Activated T-helper 1 cell treated with anti-CD3 and anti-CD28 coated beads, Interleukin-12 subunit alpha, Interleukin-12 subunit beta, Interleukin-2, Interleukin-4 antibody, amounts not matched to agents 30 ng/mL and 10 ng/mL and 1 ng/mL, durations not matched to agents 14 hours and 24 hours and 36 hours (primary cell): ENCODE data around the gene FTO. TPM values are rescaled to one million over a fixed set of nuclear protein-coding genes. Genes with fewer than 3 reads are reported as not detected.

Source experiments
- DNase-seq: peaks from one replicate; pipeline ENCODE4 v3.0.0; 2021; ENCODE audit warnings: low spot score
- H3K27ac Mint-ChIP-seq: one replicate; pipeline ENCODE4 v1.8.0; 2021; ENCODE audit warnings: mild to moderate bottlenecking, mixed read lengths
- H3K27me3 Mint-ChIP-seq: one replicate; pipeline ENCODE4 v1.8.0; 2022; ENCODE audit warnings: mild to moderate bottlenecking, moderate library complexity, mixed read lengths; ENCODE audit not compliant: insufficient read depth
- H3K36me3 Mint-ChIP-seq: one replicate; pipeline ENCODE4 v1.8.0; 2021; ENCODE audit warnings: low read depth, mixed read lengths
- H3K4me1 Mint-ChIP-seq: one replicate; pipeline ENCODE4 v1.8.0; 2021; ENCODE audit warnings: low read depth, mixed read lengths
- H3K4me3 Mint-ChIP-seq: one replicate; pipeline ENCODE4 v1.8.0; 2021; ENCODE audit warnings: mild to moderate bottlenecking, moderate library complexity, mixed read lengths
- H3K9me3 Mint-ChIP-seq: one replicate; pipeline ENCODE4 v1.8.0; 2021; ENCODE audit warnings: mixed read lengths
- intact Hi-C: fragments of 100-400 bp; cut with micrococcal nuclease; formaldehyde crosslinking; loops from one replicate; pipeline ENCODE4 v1.15.1; 2024
- total RNA-seq: library from RNA; stranded (reverse); gene quantifications from 2 replicates; pipeline ENCODE4 v1.2.3, GENCODE V29; 2022

The FTO gene
- total RNA-seq, 1 donor from 2014 or later: 56.4 TPM

GRCh38 chr16:54072237-54072636, 368.3 kb downstream of the FTO start:
- no peaks in the 10 kb centered on the region for H3K9me3 Mint-ChIP-seq
- H3K4me3 Mint-ChIP-seq: no peak overlapping the region
- no peaks in the 10 kb centered on the region for H3K4me1 Mint-ChIP-seq
- intact Hi-C loops: no loop called here
- no peak for DNase-seq
- no peaks in the 10 kb centered on the region for H3K27me3 Mint-ChIP-seq
- H3K27ac Mint-ChIP-seq: no peak overlapping the region
- H3K36me3 Mint-ChIP-seq: no peaks in the 10 kb centered on the region

- intact Hi-C loops: no loop called here
These were observed 369.4 kb downstream of the FTO start for GRCh38 chr16:54073356-54073755.

GRCh38 chr16:54075446-54075845, 371.5 kb downstream of the FTO start:
- Mint-ChIP-seq H3K4me1 (no peaks in the 10 kb centered on the region), H3K4me3 (no peak overlapping the region)
- no peak for DNase-seq

More at GRCh38 chr16:54073356-54073755, 369.4 kb downstream of the FTO start:
- DNase-seq: no peak
- H3K27ac Mint-ChIP-seq: no peak overlapping the region
- no peak overlapping the region for H3K4me3 Mint-ChIP-seq
- H3K4me1 Mint-ChIP-seq: no peaks in the 10 kb centered on the region
- no peaks in the 10 kb centered on the region for H3K9me3 Mint-ChIP-seq
- no peaks in the 10 kb centered on the region for H3K36me3 Mint-ChIP-seq
- H3K27me3 Mint-ChIP-seq: no peaks in the 10 kb centered on the region

DNA sequence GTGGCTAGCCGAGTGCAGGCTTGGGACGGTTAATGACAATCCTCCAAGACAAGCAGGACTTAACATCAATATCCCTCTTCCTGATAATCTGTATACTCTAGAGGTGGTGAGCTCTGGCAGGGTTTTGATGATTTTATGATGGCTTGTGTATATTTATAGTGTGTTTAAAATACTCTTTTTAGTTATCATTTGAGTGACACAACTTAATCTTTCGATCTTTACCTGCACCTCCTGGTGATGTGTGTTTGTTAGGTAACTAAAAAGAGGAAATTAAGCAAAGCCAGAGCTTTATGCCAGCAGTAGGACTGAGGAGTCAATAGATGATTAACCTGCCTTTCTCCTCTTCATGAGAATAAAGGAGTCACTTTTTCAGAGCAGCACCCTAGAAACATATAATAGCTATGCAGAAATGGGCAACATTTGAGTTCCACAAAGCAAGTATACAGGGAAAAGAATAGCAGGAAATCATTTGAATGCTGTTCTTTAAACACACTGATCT, 372.1 kb downstream of the FTO start:
- intact Hi-C loops: no loop called here
- Mint-ChIP-seq H3K36me3 (no peaks in the 10 kb centered on the region), H3K4me3 (no peak overlapping the region), H3K4me1 (no peaks in the 10 kb centered on the region), H3K9me3 (no peaks in the 10 kb centered on the region), H3K27me3 (no peaks in the 10 kb centered on the region), H3K27ac (no peak overlapping the region)
- no peak for DNase-seq

More at GRCh38 chr16:54075446-54075845, 371.5 kb downstream of the FTO start:
- no peaks in the 10 kb centered on the region for H3K9me3 Mint-ChIP-seq
- no peaks in the 10 kb centered on the region for H3K27me3 Mint-ChIP-seq
- intact Hi-C loops: no loop called here
- H3K36me3 Mint-ChIP-seq: no peaks in the 10 kb centered on the region
- no peak overlapping the region for H3K27ac Mint-ChIP-seq

GRCh38 chr16:54077050-54077821, 373.3 kb downstream of the FTO start:
- H3K4me3 Mint-ChIP-seq: no peak overlapping the region
- H3K36me3 Mint-ChIP-seq: no peaks in the 10 kb centered on the region
- no peaks in the 10 kb centered on the region for H3K27me3 Mint-ChIP-seq
- intact Hi-C loops: no loop called here
- H3K9me3 Mint-ChIP-seq: no peaks in the 10 kb centered on the region
- DNase-seq: no peak
- no peak overlapping the region for H3K27ac Mint-ChIP-seq
- H3K4me1 Mint-ChIP-seq: no peaks in the 10 kb centered on the region

GRCh38 chr16:54080524-54081008, 376.6 kb downstream of the FTO start:
- DNase-seq: no peak
- intact Hi-C loops: no loop called here
- Mint-ChIP-seq H3K27ac (no peak overlapping the region), H3K4me1 (no peaks in the 10 kb centered on the region), H3K4me3 (no peak overlapping the region), H3K9me3 (no peaks in the 10 kb centered on the region), H3K27me3 (no peaks in the 10 kb centered on the region), H3K36me3 (no peaks in the 10 kb centered on the region)

GRCh38 chr16:54086791-54087190, 382.8 kb downstream of the FTO start:
- Mint-ChIP-seq H3K27me3 (no peaks in the 10 kb centered on the region), H3K27ac (no peak overlapping the region), H3K9me3 (no peaks in the 10 kb centered on the region), H3K36me3 (no peaks in the 10 kb centered on the region), H3K4me3 (no peak overlapping the region), H3K4me1 (no peaks in the 10 kb centered on the region)
- intact Hi-C loops: no loop called here
- no peak for DNase-seq

DNA sequence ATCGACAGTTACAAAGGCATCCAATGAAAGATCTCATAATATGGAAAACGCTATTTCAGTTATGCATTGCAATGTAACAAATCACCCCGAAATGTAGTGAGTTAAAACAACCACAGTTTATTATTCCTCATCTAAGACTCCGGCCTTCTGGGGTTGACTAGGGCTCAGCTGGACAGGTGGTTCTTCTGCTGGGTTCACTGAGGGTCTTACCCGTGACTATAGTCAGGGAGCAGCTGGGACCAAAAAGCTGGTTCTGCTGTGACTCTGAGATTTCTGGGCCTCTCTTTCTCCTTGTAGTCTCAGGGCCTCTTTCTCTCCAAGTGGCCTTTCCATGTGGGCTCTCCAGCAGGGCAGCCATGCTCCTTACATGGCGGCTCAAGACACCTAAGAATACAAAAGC, 386.6 kb downstream of the FTO start:
- no peak overlapping the region for H3K27ac Mint-ChIP-seq
- H3K4me1 Mint-ChIP-seq: no peaks in the 10 kb centered on the region
- no peaks in the 10 kb centered on the region for H3K27me3 Mint-ChIP-seq
- intact Hi-C loops: no loop called here
- no peak overlapping the region for H3K4me3 Mint-ChIP-seq
- no peaks in the 10 kb centered on the region for H3K36me3 Mint-ChIP-seq
- H3K9me3 Mint-ChIP-seq: no peaks in the 10 kb centered on the region
- no peak for DNase-seq

GRCh38 chr16:54093281-54093680, 389.3 kb downstream of the FTO start:
- intact Hi-C loops: no loop called here

DNA sequence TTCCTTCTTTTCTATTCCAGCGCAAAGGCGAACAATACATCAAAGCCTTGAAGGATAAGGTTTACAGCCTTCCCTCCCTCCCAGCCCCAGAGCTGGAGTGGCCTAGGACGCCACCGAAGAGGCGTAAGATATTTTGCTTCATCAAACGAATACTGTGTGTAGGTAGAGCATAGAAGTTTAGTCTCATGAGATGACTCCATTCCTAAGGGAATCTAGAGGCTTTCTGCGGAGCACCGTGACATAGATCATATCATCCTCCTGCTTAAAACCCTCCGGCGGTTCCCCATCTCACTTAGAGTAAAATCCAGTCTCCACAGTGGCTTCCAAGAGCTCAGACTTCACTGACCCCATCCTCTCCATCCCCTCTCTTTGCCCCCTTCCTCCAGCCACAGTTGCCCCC, 390.7 kb downstream of the FTO start:
- H3K4me3 Mint-ChIP-seq: no peak overlapping the region
- intact Hi-C loops: no loop called here
- no peaks in the 10 kb centered on the region for H3K9me3 Mint-ChIP-seq
- no peak overlapping the region for H3K27ac Mint-ChIP-seq
- no peaks in the 10 kb centered on the region for H3K27me3 Mint-ChIP-seq
- no peak for DNase-seq
- H3K4me1 Mint-ChIP-seq: no peaks in the 10 kb centered on the region
- no peaks in the 10 kb centered on the region for H3K36me3 Mint-ChIP-seq

More at GRCh38 chr16:54093281-54093680, 389.3 kb downstream of the FTO start:
- Mint-ChIP-seq H3K9me3 (no peaks in the 10 kb centered on the region), H3K27ac (no peak overlapping the region), H3K4me1 (no peaks in the 10 kb centered on the region), H3K36me3 (no peaks in the 10 kb centered on the region), H3K27me3 (no peaks in the 10 kb centered on the region), H3K4me3 (no peak overlapping the region)
- no peak for DNase-seq

- Mint-ChIP-seq H3K4me1 (no peaks in the 10 kb centered on the region), H3K9me3 (no peaks in the 10 kb centered on the region), H3K4me3 (no peak overlapping the region), H3K27me3 (no peaks in the 10 kb centered on the region), H3K36me3 (no peaks in the 10 kb centered on the region), H3K27ac (no peak overlapping the region)
- DNase-seq: no peak
- intact Hi-C loops: no loop called here
These were observed 392.7 kb downstream of the FTO start for GRCh38 chr16:54096607-54097006.

- no peaks in the 10 kb centered on the region for H3K36me3 Mint-ChIP-seq
- H3K27ac Mint-ChIP-seq: no peak overlapping the region
- H3K9me3 Mint-ChIP-seq: no peaks in the 10 kb centered on the region
- intact Hi-C loops: no loop called here
- no peaks in the 10 kb centered on the region for H3K4me1 Mint-ChIP-seq
- H3K27me3 Mint-ChIP-seq: no peaks in the 10 kb centered on the region
- H3K4me3 Mint-ChIP-seq: no peak overlapping the region
- DNase-seq: no peak
These were observed 393.8 kb downstream of the FTO start for GRCh38 chr16:54097774-54098173.

- no peaks in the 10 kb centered on the region for H3K36me3 Mint-ChIP-seq
- intact Hi-C loops: no loop called here
- no peaks in the 10 kb centered on the region for H3K9me3 Mint-ChIP-seq
- no peak for DNase-seq
- H3K4me1 Mint-ChIP-seq: no peaks in the 10 kb centered on the region
- H3K27me3 Mint-ChIP-seq: no peaks in the 10 kb centered on the region
- H3K27ac Mint-ChIP-seq: no peak overlapping the region
- H3K4me3 Mint-ChIP-seq: no peak overlapping the region
These were observed 394.3 kb downstream of the FTO start for GRCh38 chr16:54098247-54098646.
